Measurements from ENCODE around the gene NXPE3. TPM values are rescaled to one million over a fixed set of nuclear protein-coding genes. Genes with fewer than 3 reads are reported as not detected.

Gene NXPE3
- total RNA-seq, 1 donor from 2014 or later = 47.9 TPM

DNA sequence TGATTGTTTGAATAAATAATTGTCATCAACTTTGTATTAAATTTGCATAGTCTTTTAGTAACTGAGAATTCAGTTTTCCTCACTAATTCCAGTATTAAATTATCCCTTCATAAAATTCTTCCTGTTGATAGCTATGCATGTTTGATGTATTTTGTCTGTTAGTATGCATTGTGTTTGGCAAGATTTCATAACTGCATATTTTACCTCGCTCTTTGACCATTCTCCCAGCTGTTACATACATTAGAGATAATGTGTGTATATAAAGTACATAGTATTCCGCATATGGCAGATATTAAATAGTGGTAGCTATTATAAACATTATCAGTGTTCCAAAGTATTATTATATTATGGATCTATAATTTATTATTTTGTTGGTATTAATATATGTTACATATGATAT, 59.7 kb downstream of the NXPE3 start:
- Histone ChIP-seq H3K4me1 (peaks cover 24% of the 10 kb centered on the region), H3K9me3 (replicated peaks) (no peaks in the 10 kb centered on the region), H3K27ac (replicated peaks) (no peak overlapping the region), H3K27me3 (ENCODE audit: low read depth) (no peaks in the 10 kb centered on the region), H3K4me3 (no peak overlapping the region), H3K36me3 (no peaks in the 10 kb centered on the region)
- TF ChIP-seq, protein P1, sequence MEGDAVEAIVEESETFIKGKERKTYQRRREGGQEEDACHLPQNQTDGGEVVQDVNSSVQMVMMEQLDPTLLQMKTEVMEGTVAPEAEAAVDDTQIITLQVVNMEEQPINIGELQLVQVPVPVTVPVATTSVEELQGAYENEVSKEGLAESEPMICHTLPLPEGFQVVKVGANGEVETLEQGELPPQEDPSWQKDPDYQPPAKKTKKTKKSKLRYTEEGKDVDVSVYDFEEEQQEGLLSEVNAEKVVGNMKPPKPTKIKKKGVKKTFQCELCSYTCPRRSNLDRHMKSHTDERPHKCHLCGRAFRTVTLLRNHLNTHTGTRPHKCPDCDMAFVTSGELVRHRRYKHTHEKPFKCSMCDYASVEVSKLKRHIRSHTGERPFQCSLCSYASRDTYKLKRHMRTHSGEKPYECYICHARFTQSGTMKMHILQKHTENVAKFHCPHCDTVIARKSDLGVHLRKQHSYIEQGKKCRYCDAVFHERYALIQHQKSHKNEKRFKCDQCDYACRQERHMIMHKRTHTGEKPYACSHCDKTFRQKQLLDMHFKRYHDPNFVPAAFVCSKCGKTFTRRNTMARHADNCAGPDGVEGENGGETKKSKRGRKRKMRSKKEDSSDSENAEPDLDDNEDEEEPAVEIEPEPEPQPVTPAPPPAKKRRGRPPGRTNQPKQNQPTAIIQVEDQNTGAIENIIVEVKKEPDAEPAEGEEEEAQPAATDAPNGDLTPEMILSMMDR (IDR thresholded peaks at IDR 0.05; ENCODE audit: borderline replicate concordance) = no peak
- DNase-seq = no peak
- intact Hi-C loops (cut with micrococcal nuclease) = no loop called here

DNA sequence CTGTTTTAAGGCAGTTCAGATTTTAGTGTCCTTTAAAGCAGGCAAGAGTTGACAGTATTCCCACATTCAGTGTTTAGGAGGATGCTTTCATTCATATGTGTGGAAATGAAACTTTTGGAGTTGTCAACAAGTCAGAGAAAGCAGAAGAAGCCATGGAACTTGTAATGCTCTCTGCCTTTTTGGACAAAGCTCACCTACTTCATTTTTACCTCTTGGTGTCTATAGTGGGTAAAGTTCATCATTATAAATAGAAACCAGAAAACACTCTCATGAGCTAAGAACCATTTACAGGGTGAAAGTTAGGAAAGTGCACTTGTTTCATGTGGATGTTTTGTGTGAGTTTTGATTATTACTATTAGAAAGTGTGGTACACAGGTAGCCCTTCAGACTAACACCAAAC, 61.1 kb downstream of the NXPE3 start:
- Histone ChIP-seq H3K9me3 (replicated peaks) (no peaks in the 10 kb centered on the region), H3K27ac (replicated peaks) (no peak overlapping the region), H3K4me3 (no peak overlapping the region), H3K4me1 (peaks cover 17% of the 10 kb centered on the region), H3K27me3 (ENCODE audit: low read depth) (no peaks in the 10 kb centered on the region), H3K36me3 (no peaks in the 10 kb centered on the region)
- intact Hi-C loops (cut with micrococcal nuclease) = no loop called here
- TF ChIP-seq, protein P1 (IDR thresholded peaks at IDR 0.05; ENCODE audit: borderline replicate concordance) = no peak
- no peak for DNase-seq

DNA sequence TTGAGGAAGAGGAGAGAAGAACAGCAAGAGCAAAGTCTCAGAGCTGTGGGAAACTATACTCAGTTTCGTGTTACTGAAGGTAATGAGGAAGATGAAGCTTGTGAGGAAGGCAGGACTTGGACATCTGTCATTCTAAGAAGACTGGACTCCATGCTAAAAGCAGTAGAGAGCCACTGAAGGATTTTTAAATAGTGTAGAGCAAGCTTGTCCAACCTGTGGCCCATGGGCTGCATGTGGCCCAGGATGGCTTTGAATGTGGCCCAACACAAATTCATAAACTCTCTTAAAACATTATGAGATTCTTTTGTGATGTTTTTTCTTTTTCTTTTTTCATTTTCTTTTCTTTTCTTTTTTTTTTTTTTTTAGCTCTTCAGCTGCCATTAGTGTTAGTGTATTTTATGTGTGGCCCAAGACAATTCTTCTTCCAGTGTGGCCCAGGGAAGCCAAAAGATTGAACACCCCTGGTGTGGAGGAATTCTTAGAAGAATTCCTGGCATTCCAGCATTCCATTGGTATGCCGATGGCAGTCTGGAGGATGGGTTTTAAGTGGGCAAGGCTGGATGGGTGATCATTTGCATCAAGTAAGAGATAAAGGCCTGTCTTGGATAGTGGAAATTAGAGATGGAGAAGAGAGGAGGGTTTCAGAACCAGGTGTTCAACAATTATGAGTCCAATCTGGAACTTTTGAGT, 63.4 kb downstream of the NXPE3 start:
- Histone ChIP-seq H3K4me3 (no peak overlapping the region), H3K9me3 (replicated peaks) (no peaks in the 10 kb centered on the region), H3K27me3 (ENCODE audit: low read depth) (no peaks in the 10 kb centered on the region), H3K27ac (replicated peaks) (no peak overlapping the region), H3K4me1 (peaks cover 11% of the 10 kb centered on the region), H3K36me3 (no peaks in the 10 kb centered on the region)
- intact Hi-C loops (cut with micrococcal nuclease) = no loop called here
- TF ChIP-seq, protein P1 (IDR thresholded peaks at IDR 0.05; ENCODE audit: borderline replicate concordance) = no peak
- DNase-seq = no peak

DNA sequence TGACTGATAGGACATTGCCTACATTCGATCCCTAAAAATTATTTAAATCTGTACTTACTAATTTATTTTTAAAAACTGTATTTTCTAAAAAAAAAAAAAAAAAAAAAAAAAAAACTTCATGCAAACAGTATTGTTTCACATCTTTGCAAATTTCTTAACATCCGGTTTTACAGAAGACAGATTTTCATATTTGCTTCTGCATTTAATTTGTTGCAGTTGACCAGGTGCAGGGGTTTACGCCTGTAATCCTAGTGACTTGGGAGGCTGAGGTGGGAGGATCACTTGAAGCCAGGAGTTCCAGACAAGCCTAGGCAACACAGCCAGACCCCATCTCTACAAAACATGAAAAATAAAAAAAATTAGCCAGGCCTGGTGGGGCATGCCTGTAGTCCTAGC, 63.9 kb downstream of the NXPE3 start:
- intact Hi-C loops (cut with micrococcal nuclease) = no loop called here
- no peak overlapping the region for H3K4me3 ChIP-seq
- no peaks in the 10 kb centered on the region for H3K36me3 ChIP-seq
- H3K9me3 ChIP-seq (replicated peaks) = no peaks in the 10 kb centered on the region
- no peak for DNase-seq
- H3K27ac ChIP-seq (replicated peaks) = no peak overlapping the region
- no peaks in the 10 kb centered on the region for H3K27me3 ChIP-seq (ENCODE audit: low read depth)
- TF ChIP-seq, protein P1 (IDR thresholded peaks at IDR 0.05; ENCODE audit: borderline replicate concordance) = no peak
- peaks cover 12% of the 10 kb centered on the region for H3K4me1 ChIP-seq

DNA sequence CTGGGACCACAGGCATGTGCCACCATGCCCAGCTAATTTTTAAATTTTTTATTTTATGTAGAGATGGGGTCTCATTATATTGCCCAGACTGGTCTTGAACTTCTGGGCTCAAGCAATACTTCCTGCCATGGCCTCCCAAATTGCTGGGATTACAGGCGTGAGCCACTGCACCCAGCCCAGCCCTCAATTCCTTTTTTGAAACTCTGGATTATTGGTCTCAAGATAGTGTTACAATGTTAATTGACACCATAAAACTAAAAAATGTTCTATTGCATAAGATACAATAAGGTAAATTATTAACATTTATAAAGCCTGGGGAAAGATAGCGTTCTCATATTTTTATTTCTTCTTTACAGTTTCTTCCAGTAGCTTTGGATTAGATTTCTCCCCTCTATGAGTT, 66.4 kb downstream of the NXPE3 start:
- intact Hi-C loops (cut with micrococcal nuclease) = no loop called here
- H3K27ac ChIP-seq (replicated peaks) = no peak overlapping the region

More for the DNA sequence above, 66.4 kb downstream of the NXPE3 start:
- Histone ChIP-seq H3K9me3 (replicated peaks) (no peaks in the 10 kb centered on the region), H3K36me3 (no peaks in the 10 kb centered on the region), H3K27me3 (ENCODE audit: low read depth) (no peaks in the 10 kb centered on the region), H3K4me3 (no peak overlapping the region), H3K4me1 (peaks cover 22% of the 10 kb centered on the region)
- TF ChIP-seq, protein P1 (IDR thresholded peaks at IDR 0.05; ENCODE audit: borderline replicate concordance) = no peak
- DNase-seq = no peak

All from left ventricle myocardium inferior (tissue), 1 donor.